Loucy (cell line): ENCODE data around the gene P2RX7.

Experiments used
- EZH2phosphoT487 ChIP-seq: fragments of 200-600 bp; IDR thresholded peaks from 2 replicates; pipeline ENCODE4 v1.6.1; 2018; ENCODE audit warnings: antibody characterized with exemption, mild to moderate bottlenecking, moderate library complexity, borderline replicate concordance
- TF ChIP-seq, protein P1 (sequence below): fragments of 200-600 bp; sonication (generic); conservative IDR thresholded peaks from 2 replicates; pipeline ENCODE4 v1.5.1; 2014; ENCODE audit warnings: mild to moderate bottlenecking, antibody characterized with exemption, low read length

DNA sequence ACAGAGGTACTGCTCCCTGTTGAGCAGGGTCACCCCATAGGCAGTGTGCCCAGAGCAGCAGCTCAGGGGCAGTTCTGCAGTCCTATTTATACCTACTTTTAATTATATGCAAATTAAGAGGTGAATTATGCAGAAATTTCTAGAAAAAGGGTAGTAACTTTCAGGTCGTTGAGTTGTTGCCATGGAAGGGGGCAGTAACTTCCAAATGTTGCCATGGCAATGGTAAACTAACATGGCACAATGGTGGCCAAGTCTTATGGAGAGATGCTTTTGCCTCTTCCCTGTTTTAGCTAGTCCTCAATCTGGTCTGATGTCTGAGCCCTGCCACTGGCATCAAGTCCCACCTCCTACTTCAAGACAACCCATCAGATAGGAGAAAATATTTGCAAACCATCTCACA is 30.4 kb upstream of the P2RX7 start:
- TF ChIP-seq, protein P1, sequence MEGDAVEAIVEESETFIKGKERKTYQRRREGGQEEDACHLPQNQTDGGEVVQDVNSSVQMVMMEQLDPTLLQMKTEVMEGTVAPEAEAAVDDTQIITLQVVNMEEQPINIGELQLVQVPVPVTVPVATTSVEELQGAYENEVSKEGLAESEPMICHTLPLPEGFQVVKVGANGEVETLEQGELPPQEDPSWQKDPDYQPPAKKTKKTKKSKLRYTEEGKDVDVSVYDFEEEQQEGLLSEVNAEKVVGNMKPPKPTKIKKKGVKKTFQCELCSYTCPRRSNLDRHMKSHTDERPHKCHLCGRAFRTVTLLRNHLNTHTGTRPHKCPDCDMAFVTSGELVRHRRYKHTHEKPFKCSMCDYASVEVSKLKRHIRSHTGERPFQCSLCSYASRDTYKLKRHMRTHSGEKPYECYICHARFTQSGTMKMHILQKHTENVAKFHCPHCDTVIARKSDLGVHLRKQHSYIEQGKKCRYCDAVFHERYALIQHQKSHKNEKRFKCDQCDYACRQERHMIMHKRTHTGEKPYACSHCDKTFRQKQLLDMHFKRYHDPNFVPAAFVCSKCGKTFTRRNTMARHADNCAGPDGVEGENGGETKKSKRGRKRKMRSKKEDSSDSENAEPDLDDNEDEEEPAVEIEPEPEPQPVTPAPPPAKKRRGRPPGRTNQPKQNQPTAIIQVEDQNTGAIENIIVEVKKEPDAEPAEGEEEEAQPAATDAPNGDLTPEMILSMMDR, result no peak
- no peak for TF ChIP-seq EZH2phosphoT487
